ENCODE results near the gene TMEM51. TPM values are rescaled to one million over a fixed set of nuclear protein-coding genes. Genes with fewer than 3 reads are reported as not detected.

The TMEM51 gene
- total and polyA plus RNA-seq, 2 donors (not counting 1 experiment from before 2014, with no cell fraction given) = 0.06 to 0.30 TPM

DNA sequence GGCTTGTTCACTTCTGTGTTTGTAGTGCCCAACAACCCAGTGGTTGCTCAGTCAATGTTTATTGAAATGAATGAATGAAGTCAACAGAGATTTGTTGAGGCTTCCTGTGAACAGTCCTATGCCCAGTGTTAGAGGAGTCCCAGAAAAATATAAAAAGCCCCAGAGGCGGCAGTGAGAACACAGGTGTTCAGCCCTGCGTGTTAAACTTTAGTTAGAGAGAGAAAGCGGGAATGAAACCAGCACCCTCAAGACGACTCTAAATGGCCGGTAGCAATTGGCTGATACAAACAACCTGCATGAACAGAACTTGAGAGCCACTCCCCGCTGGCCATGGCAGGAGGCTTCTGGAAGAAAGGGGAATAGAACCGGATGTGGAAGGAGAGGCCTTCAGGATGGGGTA is 22.6 kb downstream of the TMEM51 start:
- POLR2A ChIA-PET = no interaction called here
- 90% methylated on average over 7 of the region's 7 CpGs for WGBS (ENCODE audit: insufficient coverage)
- TF ChIP-seq EZH2 (IDR thresholded peaks at IDR 0.05; ENCODE audit: borderline replicate concordance, insufficient read depth, low read depth, low read length, poor library complexity, severe bottlenecking) = no peak
- TF ChIP-seq, protein P1, sequence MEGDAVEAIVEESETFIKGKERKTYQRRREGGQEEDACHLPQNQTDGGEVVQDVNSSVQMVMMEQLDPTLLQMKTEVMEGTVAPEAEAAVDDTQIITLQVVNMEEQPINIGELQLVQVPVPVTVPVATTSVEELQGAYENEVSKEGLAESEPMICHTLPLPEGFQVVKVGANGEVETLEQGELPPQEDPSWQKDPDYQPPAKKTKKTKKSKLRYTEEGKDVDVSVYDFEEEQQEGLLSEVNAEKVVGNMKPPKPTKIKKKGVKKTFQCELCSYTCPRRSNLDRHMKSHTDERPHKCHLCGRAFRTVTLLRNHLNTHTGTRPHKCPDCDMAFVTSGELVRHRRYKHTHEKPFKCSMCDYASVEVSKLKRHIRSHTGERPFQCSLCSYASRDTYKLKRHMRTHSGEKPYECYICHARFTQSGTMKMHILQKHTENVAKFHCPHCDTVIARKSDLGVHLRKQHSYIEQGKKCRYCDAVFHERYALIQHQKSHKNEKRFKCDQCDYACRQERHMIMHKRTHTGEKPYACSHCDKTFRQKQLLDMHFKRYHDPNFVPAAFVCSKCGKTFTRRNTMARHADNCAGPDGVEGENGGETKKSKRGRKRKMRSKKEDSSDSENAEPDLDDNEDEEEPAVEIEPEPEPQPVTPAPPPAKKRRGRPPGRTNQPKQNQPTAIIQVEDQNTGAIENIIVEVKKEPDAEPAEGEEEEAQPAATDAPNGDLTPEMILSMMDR (IDR thresholded peaks at IDR 0.05) = no peak

DNA sequence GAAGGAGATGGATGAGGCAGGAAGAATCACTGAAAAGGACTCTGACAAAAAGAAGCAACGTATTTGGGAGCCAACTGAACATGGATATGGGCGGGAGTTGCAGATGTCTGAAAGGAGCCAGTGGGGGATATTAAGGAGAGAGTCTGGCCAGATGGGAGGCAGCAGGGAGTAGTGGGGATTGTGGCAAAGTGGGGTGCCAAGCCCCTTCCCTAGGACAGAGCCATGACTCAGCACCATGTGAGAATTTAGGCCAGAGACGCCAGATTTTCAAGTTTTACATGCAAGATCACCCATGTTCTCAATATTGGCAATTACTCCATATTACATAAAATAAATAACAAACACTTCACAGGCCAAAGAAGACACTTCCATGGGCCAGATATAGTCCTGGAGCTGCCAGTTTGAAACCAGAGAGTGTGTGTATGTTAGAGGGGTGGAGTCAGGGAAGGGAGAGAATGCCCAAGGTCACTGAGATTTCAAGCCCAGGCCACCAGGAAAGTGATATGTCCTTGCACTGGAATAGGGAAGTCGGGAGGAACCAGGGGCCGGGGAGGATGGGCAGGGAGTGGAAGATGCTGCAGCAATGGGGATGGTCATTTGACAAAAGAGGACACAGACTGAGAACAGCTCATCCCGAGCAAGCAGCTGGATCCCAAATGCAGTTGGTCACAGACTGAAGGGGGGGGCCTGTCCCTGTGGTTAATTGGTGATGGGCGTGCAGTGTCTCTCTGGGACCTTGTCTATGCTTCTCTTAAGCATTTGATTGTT is 23.5 kb downstream of the TMEM51 start:
- H3K4me2 ChIP-seq (replicated peaks; ENCODE audit: low read depth, low read length, poor library complexity, severe bottlenecking) = no peak overlapping the region
- no peak overlapping the region for H3K27ac ChIP-seq (ENCODE audit: low read length in 2 of 2)
- WGBS (ENCODE audit: insufficient coverage) = 76% methylated on average over 5 of the region's 7 CpGs
- H3K4me1 Mint-ChIP-seq = no peaks in the 10 kb centered on the region
- H3K9ac ChIP-seq (ENCODE audit: low read length) = no peak overlapping the region
- H3K27ac Mint-ChIP-seq = no peak overlapping the region
- H3K27me3 ChIP-seq (replicated peaks in 1 of 4; ENCODE audit: control extremely low read depth in 1 of 4, control insufficient read depth in 3 of 4, insufficient read depth in 4 of 4, low read length in 3 of 4) = peaks cover 0 to 9% (median 0%) of the 10 kb centered on the region in 4 experiments
- no peaks in the 10 kb centered on the region for H3K9me3 Mint-ChIP-seq (ENCODE audit: insufficient read depth)
- H3K79me2 ChIP-seq (ENCODE audit: control insufficient read depth, insufficient read depth, low read length) = no peaks in the 10 kb centered on the region
- intact Hi-C loops (cut with micrococcal nuclease) = no loop called here
- no peak overlapping the region for H3K4me3 Mint-ChIP-seq
- H3K36me3 ChIP-seq (replicated peaks in 1 of 2; ENCODE audit: control extremely low read depth in 1 of 2, control insufficient read depth in 1 of 2, extremely low read depth in 1 of 2, insufficient read depth in 2 of 2, low read length in 1 of 2) = no peaks in the 10 kb centered on the region
- peaks cover 0 to 6% (median 0%) of the 10 kb centered on the region in 3 donors for H3K9me3 ChIP-seq (ENCODE audit: control extremely low read depth in 1 of 3, control insufficient read depth in 2 of 3, insufficient read depth in 1 of 3, low read length in 2 of 3)
- DNase-seq = no peak
- ATAC-seq (ENCODE audit: low read depth) = no peak
- H2AFZ ChIP-seq (ENCODE audit: insufficient read depth, low read depth, low read length, poor library complexity, severe bottlenecking) = no peak overlapping the region
- TF ChIP-seq EZH2 (IDR thresholded peaks at IDR 0.05; ENCODE audit: borderline replicate concordance, insufficient read depth, low read depth, low read length, poor library complexity, severe bottlenecking) = no peak
- TF ChIP-seq, protein P1 (IDR thresholded peaks at IDR 0.05) = no peak
- ChIA-PET CTCF (no interaction called here), POLR2A (no interaction called here)
- no peak overlapping the region for H3K4me3 ChIP-seq (ENCODE audit: control extremely low read depth in 1 of 5, extremely low read depth in 1 of 5, insufficient read depth in 1 of 5, low read depth in 2 of 5, low read length in 4 of 5)
- peaks cover 40% of the 10 kb centered on the region for H3K27me3 Mint-ChIP-seq
- no peaks in the 10 kb centered on the region for H3K4me1 ChIP-seq (ENCODE audit: control insufficient read depth in 2 of 2, insufficient read depth in 2 of 2, low read length in 2 of 2)
- no peaks in the 10 kb centered on the region for H4K20me1 ChIP-seq (ENCODE audit: control insufficient read depth, insufficient read depth, low read length, poor library complexity, severe bottlenecking)

More for the DNA sequence above, 22.6 kb downstream of the TMEM51 start:
- H3K36me3 ChIP-seq (replicated peaks in 1 of 2; ENCODE audit: control extremely low read depth in 1 of 2, control insufficient read depth in 1 of 2, extremely low read depth in 1 of 2, insufficient read depth in 2 of 2, low read length in 1 of 2) = no peaks in the 10 kb centered on the region
- no peaks in the 10 kb centered on the region for H3K4me1 Mint-ChIP-seq
- H3K79me2 ChIP-seq (ENCODE audit: control insufficient read depth, insufficient read depth, low read length) = no peaks in the 10 kb centered on the region
- CTCF ChIA-PET = no interaction called here
- H3K27me3 ChIP-seq (replicated peaks in 1 of 4; ENCODE audit: control extremely low read depth in 1 of 4, control insufficient read depth in 3 of 4, insufficient read depth in 4 of 4, low read length in 3 of 4) = peaks cover 0 to 9% (median 0%) of the 10 kb centered on the region in 4 experiments
- H3K27ac ChIP-seq (ENCODE audit: low read length in 2 of 2) = no peak overlapping the region
- no peak overlapping the region for H3K4me3 ChIP-seq (ENCODE audit: control extremely low read depth in 1 of 5, extremely low read depth in 1 of 5, insufficient read depth in 1 of 5, low read depth in 2 of 5, low read length in 4 of 5)
- no peak overlapping the region for H2AFZ ChIP-seq (ENCODE audit: insufficient read depth, low read depth, low read length, poor library complexity, severe bottlenecking)
- peaks cover 0 to 6% (median 0%) of the 10 kb centered on the region in 3 donors for H3K9me3 ChIP-seq (ENCODE audit: control extremely low read depth in 1 of 3, control insufficient read depth in 2 of 3, insufficient read depth in 1 of 3, low read length in 2 of 3)
- no peak overlapping the region for H3K4me2 ChIP-seq (replicated peaks; ENCODE audit: low read depth, low read length, poor library complexity, severe bottlenecking)
- no peaks in the 10 kb centered on the region for H3K9me3 Mint-ChIP-seq (ENCODE audit: insufficient read depth)
- H3K4me1 ChIP-seq (ENCODE audit: control insufficient read depth in 2 of 2, insufficient read depth in 2 of 2, low read length in 2 of 2) = no peaks in the 10 kb centered on the region
- H4K20me1 ChIP-seq (ENCODE audit: control insufficient read depth, insufficient read depth, low read length, poor library complexity, severe bottlenecking) = no peaks in the 10 kb centered on the region
- DNase-seq (no peak), ATAC-seq (ENCODE audit: low read depth) (no peak)
- H3K4me3 Mint-ChIP-seq = no peak overlapping the region
- H3K27ac Mint-ChIP-seq = no peak overlapping the region
- H3K9ac ChIP-seq (ENCODE audit: low read length) = no peak overlapping the region
- H3K27me3 Mint-ChIP-seq = peaks cover 40% of the 10 kb centered on the region
- intact Hi-C loops (cut with micrococcal nuclease) = no loop called here
